Measurements from ENCODE around the gene VAV3. TPM values are rescaled to one million over a fixed set of nuclear protein-coding genes. Genes with fewer than 3 reads are reported as not detected.

The VAV3 gene
- total RNA-seq, 4 donors from 2014 or later = 0.33 to 12.1 (median 0.47) TPM

DNA sequence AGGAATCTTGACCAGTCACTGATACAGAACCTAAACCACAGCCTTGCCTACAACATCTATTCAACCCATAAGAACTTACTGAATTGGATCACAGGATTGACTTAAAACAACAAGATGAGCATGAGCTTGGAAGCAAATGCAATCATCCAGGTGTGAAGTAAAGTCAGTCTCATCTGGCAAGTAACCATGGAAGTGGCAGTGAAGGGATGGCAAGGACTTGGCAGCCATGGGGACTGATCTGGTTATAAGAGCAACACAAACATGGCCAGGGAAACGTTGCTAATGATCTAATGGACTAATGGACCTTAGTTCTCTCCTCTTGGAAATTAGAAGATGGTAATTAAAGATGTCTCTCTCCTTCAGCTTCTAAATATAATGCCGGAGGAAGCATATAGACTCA, 133.1 kb downstream of the VAV3 start:
- no peaks in the 10 kb centered on the region for H3K36me3 ChIP-seq
- H3K4me1 ChIP-seq = peaks cover 0 to 10% of the 10 kb centered on the region in 2 donors
- H3K4me3 ChIP-seq = no peak overlapping the region
- no peaks in the 10 kb centered on the region for H3K9me3 ChIP-seq
- in situ Hi-C loops (cut with MboI; ENCODE audit: low sequenced_read_pairs in 4 of 4) = no loop called here
- no peak for ATAC-seq
- no peaks in the 10 kb centered on the region for H3K27me3 ChIP-seq
- no peak for TF ChIP-seq POLR2A (IDR thresholded peaks at IDR 0.05)
- TF ChIP-seq, protein P1, sequence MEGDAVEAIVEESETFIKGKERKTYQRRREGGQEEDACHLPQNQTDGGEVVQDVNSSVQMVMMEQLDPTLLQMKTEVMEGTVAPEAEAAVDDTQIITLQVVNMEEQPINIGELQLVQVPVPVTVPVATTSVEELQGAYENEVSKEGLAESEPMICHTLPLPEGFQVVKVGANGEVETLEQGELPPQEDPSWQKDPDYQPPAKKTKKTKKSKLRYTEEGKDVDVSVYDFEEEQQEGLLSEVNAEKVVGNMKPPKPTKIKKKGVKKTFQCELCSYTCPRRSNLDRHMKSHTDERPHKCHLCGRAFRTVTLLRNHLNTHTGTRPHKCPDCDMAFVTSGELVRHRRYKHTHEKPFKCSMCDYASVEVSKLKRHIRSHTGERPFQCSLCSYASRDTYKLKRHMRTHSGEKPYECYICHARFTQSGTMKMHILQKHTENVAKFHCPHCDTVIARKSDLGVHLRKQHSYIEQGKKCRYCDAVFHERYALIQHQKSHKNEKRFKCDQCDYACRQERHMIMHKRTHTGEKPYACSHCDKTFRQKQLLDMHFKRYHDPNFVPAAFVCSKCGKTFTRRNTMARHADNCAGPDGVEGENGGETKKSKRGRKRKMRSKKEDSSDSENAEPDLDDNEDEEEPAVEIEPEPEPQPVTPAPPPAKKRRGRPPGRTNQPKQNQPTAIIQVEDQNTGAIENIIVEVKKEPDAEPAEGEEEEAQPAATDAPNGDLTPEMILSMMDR (IDR thresholded peaks at IDR 0.05 in 4 of 5, conservative IDR thresholded peaks at IDR 0.05 in 1 of 5) = no peak
- H3K27ac ChIP-seq = no peak overlapping the region
- intact Hi-C loops (cut with DNase I; ENCODE audit: low total_unique reads) = no loop called here
- DNase-seq = no peak

DNA sequence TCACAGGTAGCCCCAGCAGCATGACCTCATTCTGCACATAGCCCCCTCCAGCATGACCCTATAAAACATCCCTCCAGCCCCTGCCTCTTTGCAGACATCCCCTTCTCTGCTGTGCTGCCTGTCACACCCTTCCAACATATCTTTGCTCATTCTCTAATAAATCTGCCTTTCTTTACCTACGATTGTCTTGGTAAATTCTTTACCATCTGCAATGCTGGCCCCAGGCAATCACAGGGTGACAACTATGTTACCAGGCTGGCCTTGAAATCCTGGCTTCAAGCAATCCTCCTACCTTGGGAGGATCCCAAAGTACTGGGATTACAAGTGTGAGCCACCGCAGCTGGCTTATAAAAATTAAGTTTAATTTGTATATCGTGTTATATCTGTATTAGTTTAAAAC, 134.5 kb downstream of the VAV3 start:
- ATAC-seq (no peak), DNase-seq (no peak)
- Histone ChIP-seq H3K27me3 (no peaks in the 10 kb centered on the region), H3K36me3 (no peaks in the 10 kb centered on the region), H3K4me3 (no peak overlapping the region), H3K9me3 (no peaks in the 10 kb centered on the region), H3K4me1 (peaks cover 0 to 10% of the 10 kb centered on the region in 2 donors), H3K27ac (no peak overlapping the region)
- intact Hi-C loops (cut with DNase I; ENCODE audit: low total_unique reads) = no loop called here
- no peak for TF ChIP-seq POLR2A (IDR thresholded peaks at IDR 0.05)
- TF ChIP-seq, protein P1 (IDR thresholded peaks at IDR 0.05 in 4 of 5, conservative IDR thresholded peaks at IDR 0.05 in 1 of 5) = no peak
- in situ Hi-C loops (cut with MboI; ENCODE audit: low sequenced_read_pairs in 4 of 4) = no loop called here

DNA sequence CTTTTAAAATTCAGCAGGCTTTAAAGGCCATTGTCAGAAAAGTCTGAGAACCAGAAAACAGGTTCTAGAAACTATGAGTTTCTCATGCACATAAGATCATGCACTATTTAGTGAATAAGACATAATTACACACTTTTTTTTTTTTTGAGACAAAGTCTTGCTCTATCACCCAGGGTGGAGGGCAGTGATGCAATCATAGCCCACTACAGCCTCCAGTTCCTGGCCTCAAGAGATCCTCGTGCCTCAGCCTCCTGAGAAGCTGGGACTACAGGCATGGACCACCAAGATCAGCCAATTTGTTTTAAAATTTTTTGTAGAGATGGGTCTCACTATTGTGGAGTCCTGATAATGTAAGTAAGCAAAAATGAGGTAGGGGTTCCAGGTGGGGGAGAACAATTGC, 134.9 kb downstream of the VAV3 start:
- DNase-seq = no peak
- no peak for TF ChIP-seq POLR2A (IDR thresholded peaks at IDR 0.05)
- intact Hi-C loops (cut with DNase I; ENCODE audit: low total_unique reads) = no loop called here
- H3K27me3 ChIP-seq = no peaks in the 10 kb centered on the region
- ATAC-seq = no peak
- peaks cover 0 to 10% of the 10 kb centered on the region in 2 donors for H3K4me1 ChIP-seq
- no peaks in the 10 kb centered on the region for H3K9me3 ChIP-seq
- no peak overlapping the region for H3K4me3 ChIP-seq
- H3K36me3 ChIP-seq = no peaks in the 10 kb centered on the region
- no peak overlapping the region for H3K27ac ChIP-seq
- in situ Hi-C loops (cut with MboI; ENCODE audit: low sequenced_read_pairs in 4 of 4) = no loop called here

DNA sequence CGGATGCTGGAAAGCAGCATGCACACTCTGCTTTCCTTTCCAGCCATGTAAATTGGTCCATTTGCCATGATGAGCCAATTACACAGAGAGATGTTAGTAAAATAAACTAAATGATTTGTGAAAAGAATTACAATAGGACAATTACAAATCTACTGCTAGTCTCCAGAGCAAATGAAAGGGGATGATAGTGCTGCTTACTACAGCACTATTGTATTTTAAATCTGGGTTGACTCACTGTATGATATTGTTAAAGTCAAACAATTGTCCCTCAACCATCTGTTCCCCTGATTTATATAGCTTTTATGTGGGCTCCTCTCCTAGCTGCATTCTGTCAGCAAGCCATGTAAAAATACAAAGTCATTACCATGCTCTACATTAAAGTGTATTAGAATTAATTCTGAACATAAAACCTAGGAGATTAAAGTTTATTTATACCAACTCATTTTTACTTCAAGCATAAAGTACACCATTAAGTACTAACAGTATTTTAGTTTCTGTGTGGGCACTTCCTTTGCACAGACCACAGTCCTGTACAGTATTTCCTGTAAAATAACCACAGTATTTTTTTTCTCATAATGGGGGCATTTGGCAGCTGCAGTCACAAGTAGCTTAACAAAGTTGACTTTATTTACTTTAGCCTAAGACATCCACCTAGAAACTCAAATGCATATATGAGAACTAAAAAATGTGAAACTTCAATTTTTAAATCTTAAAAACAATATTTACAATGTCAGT, 135.8 kb downstream of the VAV3 start:
- ATAC-seq (no peak), DNase-seq (no peak)
- intact Hi-C loops (cut with DNase I; ENCODE audit: low total_unique reads) (no loop called here), in situ Hi-C loops (cut with MboI; ENCODE audit: low sequenced_read_pairs in 4 of 4) (no loop called here)
- Histone ChIP-seq H3K27ac (no peak overlapping the region), H3K9me3 (no peaks in the 10 kb centered on the region), H3K36me3 (no peaks in the 10 kb centered on the region), H3K4me3 (no peak overlapping the region), H3K4me1 (peaks cover 0 to 9% of the 10 kb centered on the region in 2 donors), H3K27me3 (no peaks in the 10 kb centered on the region)
- TF ChIP-seq POLR2A (IDR thresholded peaks at IDR 0.05) = no peak
- TF ChIP-seq, protein P1 (IDR thresholded peaks at IDR 0.05 in 4 of 5, conservative IDR thresholded peaks at IDR 0.05 in 1 of 5) = no peak

GRCh38 chr1:107824946-107825345, 140.0 kb downstream of the VAV3 start:
- no peaks in the 10 kb centered on the region for H3K27me3 ChIP-seq
- no peak overlapping the region for H3K27ac ChIP-seq
- no peaks in the 10 kb centered on the region for H3K9me3 ChIP-seq
- H3K36me3 ChIP-seq = no peaks in the 10 kb centered on the region
- intact Hi-C loops (cut with DNase I; ENCODE audit: low total_unique reads) = no loop called here
- peaks cover 0 to 7% of the 10 kb centered on the region in 2 donors for H3K4me1 ChIP-seq
- H3K4me3 ChIP-seq = no peak overlapping the region
- TF ChIP-seq, protein P1 (IDR thresholded peaks at IDR 0.05 in 4 of 5, conservative IDR thresholded peaks at IDR 0.05 in 1 of 5) = no peak
- no peak for TF ChIP-seq POLR2A (IDR thresholded peaks at IDR 0.05)
- ATAC-seq = no peak
- no peak for DNase-seq
- in situ Hi-C loops (cut with MboI; ENCODE audit: low sequenced_read_pairs in 4 of 4) = no loop called here

Measured in gastrocnemius medialis (tissue), 4 donors.